B cell (primary cell): ENCODE measurements around the gene SRSF6. TPM values are rescaled to one million over a fixed set of nuclear protein-coding genes. Genes with fewer than 3 reads are reported as not detected.

ENCODE experiments used
- ATAC-seq: fragments of 200-7000 bp; cut with Tn5 transposase; one replicate; pipeline ENCODE4 v1.10.0; 2021; ENCODE audit warnings: low read depth, mild to moderate bottlenecking, moderate number of reproducible peaks, moderate library complexity
- CTCF ChIA-PET: fragments of 350-600 bp; sonication (Branson Sonifier 250); formaldehyde crosslinking; loops from one replicate; lab custom pipeline; 2021; ENCODE audit warnings: antibody characterized with exemption, inconsistent platforms; lab: Charles Lee
- POLR2A ChIA-PET: fragments of 350-600 bp; sonication (Branson Sonifier 250); formaldehyde crosslinking; loops from one replicate; lab custom pipeline; 2021; ENCODE audit warnings: antibody characterized with exemption; lab: Charles Lee
- DNase-seq: peaks from one replicate; pipeline ENCODE4 v3.0.0; 2013
- H2AFZ ChIP-seq: 2 replicates; pipeline ENCODE4 v1.6.1; 2012; ENCODE audit warnings: mild to moderate bottlenecking, low read depth, low read length; ENCODE audit not compliant: insufficient read depth, poor library complexity, severe bottlenecking
- H3K27ac ChIP-seq, 2 donors: 1 replicate in 1 of 2; 2 replicates in 1 of 2; pipeline ENCODE4 v1.5.1; 2012 to 2013; ENCODE audit warnings: low read length in 2 of 2, mild to moderate bottlenecking in 2 of 2, moderate library complexity in 1 of 2
- H3K27me3 ChIP-seq, 4 experiments: fragments of 200-600 bp in 1 of 4; sonication (generic) in 1 of 4; replicated peaks in 1 of 4; 1 replicate in 2 of 4; 2 replicates in 2 of 4; pipeline versions ENCODE4 v1.6.1 to v1.7.0; 2013 to 2016; ENCODE audit warnings: low read length in 3 of 4, mild to moderate bottlenecking in 2 of 4, mixed read lengths in 1 of 4, moderate library complexity in 1 of 4; ENCODE audit not compliant: insufficient read depth in 4 of 4, control insufficient read depth in 3 of 4; ENCODE audit errors: control extremely low read depth in 1 of 4
- H3K36me3 ChIP-seq, 2 experiments: replicated peaks in 1 of 2; 1 replicate in 1 of 2; 2 replicates in 1 of 2; pipeline versions ENCODE4 v1.6.1 to v1.7.1; 2013; ENCODE audit warnings: low read length in 1 of 2; ENCODE audit not compliant: insufficient read depth in 2 of 2, control insufficient read depth in 1 of 2; ENCODE audit errors: control extremely low read depth in 1 of 2, extremely low read depth in 1 of 2
- H3K4me1 ChIP-seq, 2 donors: fragments of 200-600 bp in 1 of 2; sonication (generic) in 1 of 2; 1 replicate in 1 of 2; 2 replicates in 1 of 2; pipeline versions ENCODE4 v1.5.1 to v1.6.1; 2013 to 2017; ENCODE audit warnings: low read length in 2 of 2; ENCODE audit not compliant: control insufficient read depth in 2 of 2, insufficient read depth in 2 of 2
- H3K4me2 ChIP-seq: replicated peaks from 2 replicates; pipeline ENCODE3; 2012; ENCODE audit warnings: mild to moderate bottlenecking, low read depth, low read length; ENCODE audit not compliant: poor library complexity, severe bottlenecking
- H3K4me3 ChIP-seq, 5 experiments: fragments of 200-600 bp in 1 of 5; sonication (generic) in 1 of 5; 1 replicate in 3 of 5; 2 replicates in 2 of 5; pipeline versions ENCODE4 v1.5.1 to v1.7.0; 2011 to 2016; ENCODE audit warnings: low read length in 4 of 5, mild to moderate bottlenecking in 4 of 5, low read depth in 2 of 5, control low read depth in 1 of 5, moderate library complexity in 1 of 5; ENCODE audit not compliant: insufficient read depth in 1 of 5; ENCODE audit errors: control extremely low read depth in 1 of 5, extremely low read depth in 1 of 5
- H3K79me2 ChIP-seq: fragments of 200-600 bp; sonication (generic); one replicate; pipeline ENCODE4 v1.6.0; 2016; ENCODE audit warnings: low read length; ENCODE audit not compliant: control insufficient read depth, insufficient read depth
- H3K9ac ChIP-seq: fragments of 200-600 bp; sonication (generic); 2 replicates; pipeline ENCODE4 v1.6.1; 2017; ENCODE audit warnings: mild to moderate bottlenecking, low read length, moderate library complexity
- H3K9me3 ChIP-seq, 3 donors: one replicate each; pipeline versions ENCODE4 v1.6.1 to v1.7.1; 2013; ENCODE audit warnings: low read length in 2 of 3; ENCODE audit not compliant: control insufficient read depth in 2 of 3, insufficient read depth in 1 of 3; ENCODE audit errors: control extremely low read depth in 1 of 3
- H4K20me1 ChIP-seq: 2 replicates; pipeline ENCODE4 v1.6.0; 2012; ENCODE audit warnings: mild to moderate bottlenecking, low read length; ENCODE audit not compliant: insufficient read depth, control insufficient read depth, poor library complexity, severe bottlenecking
- H3K27ac Mint-ChIP-seq: one replicate; pipeline ENCODE4 v1.8.0; 2021; ENCODE audit warnings: mixed read lengths
- H3K27me3 Mint-ChIP-seq: one replicate; pipeline ENCODE4 v1.8.0; 2021; ENCODE audit warnings: mixed read lengths
- H3K4me1 Mint-ChIP-seq: one replicate; pipeline ENCODE4 v1.8.0; 2021; ENCODE audit warnings: mixed read lengths
- H3K4me3 Mint-ChIP-seq: one replicate; pipeline ENCODE4 v1.8.0; 2021; ENCODE audit warnings: mixed read lengths
- H3K9me3 Mint-ChIP-seq: one replicate; pipeline ENCODE4 v1.8.0; 2022; ENCODE audit warnings: mixed read lengths; ENCODE audit not compliant: insufficient read depth
- CTCF ChIP-seq: fragments of 200-600 bp; IDR thresholded peaks from one replicate; pipeline ENCODE4 v1.8.0; 2022; ENCODE audit warnings: antibody characterized with exemption, mild to moderate bottlenecking
- EZH2 ChIP-seq: IDR thresholded peaks from 2 replicates; pipeline ENCODE4 v1.6.1; 2012; ENCODE audit warnings: borderline replicate concordance, low read depth, mild to moderate bottlenecking, moderate library complexity, low read length; ENCODE audit not compliant: insufficient read depth, poor library complexity, severe bottlenecking
- WGBS: methylation state at CpG from one replicate; pipeline ENCODE4 v1.1.5; 2013; ENCODE audit warnings: missing lambda C conversion rate; ENCODE audit not compliant: insufficient coverage; 5-methylcytosine and 5-hydroxymethylcytosine counted together
- intact Hi-C: fragments of 100-400 bp; cut with micrococcal nuclease; formaldehyde crosslinking; loops from one replicate; pipeline ENCODE4 v1.10.0; 2022
- polyA plus RNA-seq: library from polyadenylated mRNA; depleted of rRNA; stranded (reverse); fragments of >200 nt; gene quantifications from 2 replicates; pipeline ENCODE4 v1.2.3, GENCODE V29; 2012
- total RNA-seq, 2 donors: library from RNA; stranded (reverse); fragments of 120-200 nt in 1 of 2; gene quantifications; 1 replicate in 1 of 2; 2 replicates in 1 of 2; pipeline versions ENCODE4 v1.2.3 to v1.2.4, GENCODE V29; 2013 to 2022

Gene SRSF6
- total and polyA plus RNA-seq, 2 donors (not counting 1 experiment from before 2014, with no cell fraction given): 201 to 296 TPM

DNA sequence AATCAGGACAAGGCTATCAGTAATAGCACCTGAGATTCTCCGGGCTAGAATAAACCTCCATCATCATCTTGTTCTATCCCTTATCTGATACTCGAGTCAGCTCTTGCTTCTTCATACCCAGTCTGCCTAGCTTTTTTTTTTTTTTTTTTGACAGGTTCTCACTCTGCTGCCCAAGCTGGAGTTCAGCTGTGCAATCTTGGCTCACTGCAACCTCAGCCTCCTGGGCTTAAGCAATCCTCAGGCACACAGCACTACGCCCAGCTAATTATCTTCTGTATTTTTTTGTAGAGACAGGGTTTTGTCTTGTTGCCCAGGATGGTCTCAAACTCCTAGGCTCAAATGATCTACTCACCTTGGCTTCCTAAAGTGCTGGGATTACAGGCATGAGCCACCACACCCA is 19.5 kb downstream of the SRSF6 start:
- Histone ChIP-seq H3K9me3 (no peaks in the 10 kb centered on the region), H3K27ac (no peak overlapping the region), H3K79me2 (no peaks in the 10 kb centered on the region), H3K9ac (no peak overlapping the region), H2AFZ (no peak overlapping the region), H3K4me2 (no peak overlapping the region), H3K4me1 (no peaks in the 10 kb centered on the region), H4K20me1 (no peaks in the 10 kb centered on the region), H3K4me3 (no peak overlapping the region), H3K27me3 (no peaks in the 10 kb centered on the region), H3K36me3 (no peaks in the 10 kb centered on the region)
- H3K9me3 Mint-ChIP-seq: no peaks in the 10 kb centered on the region
- 94% methylated on average over 2 of the region's 3 CpGs for WGBS
- CTCF ChIA-PET: interaction anchor here (1.1 kb wide), 1 partner anchor 28 kb away, joined by 3 read pairs; no protein-coding TSS in a partner anchor
- ATAC-seq (no peak), DNase-seq (no peak)
- TF ChIP-seq CTCF (no peak), EZH2 (no peak)
- H3K27me3 Mint-ChIP-seq: peaks cover 9% of the 10 kb centered on the region
- H3K4me1 Mint-ChIP-seq: no peaks in the 10 kb centered on the region
- intact Hi-C loops: no loop called here
- H3K4me3 Mint-ChIP-seq: no peak overlapping the region
- POLR2A ChIA-PET: no interaction called here
- no peak overlapping the region for H3K27ac Mint-ChIP-seq

DNA sequence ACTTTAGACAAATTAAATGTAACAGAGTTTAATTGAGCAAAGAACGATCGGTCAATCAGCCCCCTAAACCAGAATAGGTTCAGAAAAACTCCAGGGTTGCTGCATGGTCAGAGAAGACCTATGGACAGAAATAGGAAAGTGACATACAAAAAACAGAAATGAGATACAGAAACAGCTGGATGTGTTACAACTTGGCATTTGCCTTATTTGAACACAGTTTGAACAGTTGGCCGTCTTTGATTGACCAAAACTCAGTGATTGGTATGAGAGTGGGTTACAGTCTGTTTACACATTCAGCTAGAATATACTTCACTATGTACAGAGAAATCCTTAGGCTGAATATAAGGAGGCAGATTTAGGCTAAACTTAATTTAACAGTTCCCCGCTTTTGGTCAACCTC is 19.9 kb downstream of the SRSF6 start:
- Histone ChIP-seq H3K36me3 (no peaks in the 10 kb centered on the region), H3K4me1 (no peaks in the 10 kb centered on the region), H2AFZ (no peak overlapping the region), H3K27ac (no peak overlapping the region), H3K9ac (no peak overlapping the region), H3K27me3 (no peaks in the 10 kb centered on the region), H3K79me2 (no peaks in the 10 kb centered on the region), H3K4me2 (no peak overlapping the region), H3K4me3 (no peak overlapping the region), H3K9me3 (no peaks in the 10 kb centered on the region), H4K20me1 (no peaks in the 10 kb centered on the region)
- intact Hi-C loops: no loop called here
- ChIA-PET CTCF (interaction anchor here (1.1 kb wide), 1 partner anchor 29 kb away, joined by 3 read pairs; no protein-coding TSS in a partner anchor), POLR2A (no interaction called here)
- Mint-ChIP-seq H3K9me3 (no peaks in the 10 kb centered on the region), H3K27ac (no peak overlapping the region), H3K4me1 (no peaks in the 10 kb centered on the region), H3K4me3 (no peak overlapping the region), H3K27me3 (peaks cover 9% of the 10 kb centered on the region)
- no peak for DNase-seq
- no peak for TF ChIP-seq CTCF
- no peak for TF ChIP-seq EZH2
- no CpG with 5 or more reads among the region's 4 CpGs for WGBS
- no peak for ATAC-seq
